Stimulated activated CD4-positive, alpha-beta T cell treated with anti-CD3 and anti-CD28 coated beads, Interleukin-12 subunit alpha, Interleukin-12 subunit beta, amount 100 ng/mL, for 4 hours (primary cell): Measurements from ENCODE around the gene PLXNB2.

Experiments
- DNase-seq: peaks from one replicate; pipeline ENCODE4 v3.0.0-alpha.2; 2020

The PLXNB2 gene

DNA sequence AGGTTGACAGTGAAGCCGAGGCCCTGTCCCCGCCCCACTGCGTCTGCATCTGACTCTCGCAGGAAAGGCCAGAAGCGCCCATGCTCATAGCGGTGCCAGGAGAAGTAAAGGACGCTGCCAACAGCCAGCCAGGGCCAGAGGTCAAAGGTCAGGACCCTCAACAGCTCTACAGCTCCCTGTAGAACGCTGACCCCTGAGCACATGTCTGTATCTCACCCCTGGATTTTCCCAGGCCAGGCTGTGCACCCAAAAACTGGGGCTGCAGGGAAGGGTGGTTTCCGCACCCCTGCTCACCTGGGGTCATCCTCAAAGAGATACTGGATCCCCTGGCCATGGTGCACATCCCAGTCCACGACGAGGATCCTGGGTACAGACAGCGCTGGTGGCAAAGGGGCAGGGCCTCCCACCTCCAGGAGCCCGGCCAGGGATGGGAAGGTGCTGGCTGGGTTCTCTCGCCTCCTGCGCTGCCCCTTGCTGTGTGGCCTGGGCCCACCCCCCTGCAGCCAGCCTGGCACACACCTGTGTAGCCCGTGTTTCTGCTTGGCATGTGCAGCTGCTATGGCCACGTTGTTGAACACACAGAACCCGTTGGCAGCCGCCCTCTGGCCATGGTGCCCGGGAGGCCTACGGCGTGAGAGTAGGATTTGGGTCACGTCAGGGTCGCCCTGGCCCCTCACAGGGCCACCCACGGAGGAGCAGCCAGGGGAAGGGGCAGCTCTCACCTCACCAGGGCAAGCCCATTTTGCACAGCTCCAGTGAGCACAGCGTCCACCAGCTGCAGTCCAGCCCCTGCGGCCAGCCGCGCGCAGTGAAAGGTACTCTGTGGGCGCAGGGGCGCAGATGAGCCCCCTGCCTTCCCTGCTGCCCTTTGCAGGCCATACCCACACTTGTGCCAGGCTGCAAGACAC, 57.9 kb downstream of the PLXNB2 start:
- no peak for DNase-seq

DNA sequence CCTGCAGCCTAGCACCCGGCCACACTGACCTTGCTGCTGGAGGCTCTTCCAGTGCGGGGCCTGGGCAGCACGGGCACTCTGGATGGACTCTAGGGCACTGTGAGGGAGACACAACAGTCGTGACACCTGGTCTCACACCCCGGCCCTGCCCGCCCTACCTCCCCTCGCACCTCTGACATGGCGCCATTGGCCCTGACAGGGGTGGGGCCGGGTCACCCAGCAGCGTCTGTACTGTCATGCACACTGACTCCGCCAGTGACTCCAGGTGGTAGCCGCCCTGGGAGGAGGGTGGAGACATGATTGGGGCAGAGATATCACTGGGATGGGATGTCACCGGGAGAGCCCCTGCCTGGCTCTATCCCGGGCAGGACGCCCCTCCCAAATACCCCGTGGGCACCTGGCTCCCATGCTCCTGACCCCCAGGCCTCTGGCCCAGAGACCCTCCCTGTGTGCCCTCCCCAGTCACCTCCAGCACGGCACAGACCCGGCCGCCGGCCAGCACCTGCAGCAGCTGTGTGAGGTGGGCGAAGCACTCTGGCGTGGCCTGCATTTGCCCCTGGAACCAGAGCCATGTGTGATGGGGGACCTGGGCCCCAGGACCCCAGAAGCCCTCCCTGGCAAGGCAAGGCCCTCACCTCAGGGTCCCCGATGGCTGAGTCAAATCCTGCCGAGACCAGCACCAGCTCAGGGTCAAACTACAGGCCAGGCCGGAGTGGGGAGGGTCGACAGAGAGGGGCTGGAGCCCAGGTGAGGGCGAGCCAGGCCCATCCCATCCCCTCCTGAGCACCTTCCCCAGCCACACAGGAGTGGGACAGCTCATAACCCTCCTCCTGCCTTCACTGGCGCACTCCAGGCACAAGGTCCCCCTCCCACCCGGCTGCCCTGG, 59.0 kb downstream of the PLXNB2 start:
- DNase-seq: no peak

DNA sequence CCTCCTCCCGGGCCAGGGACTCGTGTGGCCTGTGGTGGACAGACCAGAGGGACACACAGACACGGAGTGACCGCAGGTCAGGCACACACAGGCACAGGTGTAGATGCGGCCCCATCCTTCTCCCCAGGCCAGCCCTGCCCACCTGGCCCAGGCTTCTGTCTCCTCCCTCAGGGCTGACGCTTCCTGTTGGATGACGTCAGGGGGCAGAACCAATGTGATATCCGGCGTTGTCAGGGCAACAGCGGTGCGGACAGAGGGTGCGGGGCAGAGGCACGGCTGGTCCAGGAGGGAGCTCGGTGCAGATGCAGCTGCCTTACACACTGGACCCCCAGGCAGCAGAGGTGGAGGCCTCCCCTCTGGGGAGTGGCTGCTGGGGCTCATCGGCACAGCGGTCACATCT, 59.7 kb downstream of the PLXNB2 start:
- no peak for DNase-seq

- DNase-seq: no peak
Observed at GRCh38 chr22:50246242-50247175, 60.9 kb downstream of the PLXNB2 start.

DNA sequence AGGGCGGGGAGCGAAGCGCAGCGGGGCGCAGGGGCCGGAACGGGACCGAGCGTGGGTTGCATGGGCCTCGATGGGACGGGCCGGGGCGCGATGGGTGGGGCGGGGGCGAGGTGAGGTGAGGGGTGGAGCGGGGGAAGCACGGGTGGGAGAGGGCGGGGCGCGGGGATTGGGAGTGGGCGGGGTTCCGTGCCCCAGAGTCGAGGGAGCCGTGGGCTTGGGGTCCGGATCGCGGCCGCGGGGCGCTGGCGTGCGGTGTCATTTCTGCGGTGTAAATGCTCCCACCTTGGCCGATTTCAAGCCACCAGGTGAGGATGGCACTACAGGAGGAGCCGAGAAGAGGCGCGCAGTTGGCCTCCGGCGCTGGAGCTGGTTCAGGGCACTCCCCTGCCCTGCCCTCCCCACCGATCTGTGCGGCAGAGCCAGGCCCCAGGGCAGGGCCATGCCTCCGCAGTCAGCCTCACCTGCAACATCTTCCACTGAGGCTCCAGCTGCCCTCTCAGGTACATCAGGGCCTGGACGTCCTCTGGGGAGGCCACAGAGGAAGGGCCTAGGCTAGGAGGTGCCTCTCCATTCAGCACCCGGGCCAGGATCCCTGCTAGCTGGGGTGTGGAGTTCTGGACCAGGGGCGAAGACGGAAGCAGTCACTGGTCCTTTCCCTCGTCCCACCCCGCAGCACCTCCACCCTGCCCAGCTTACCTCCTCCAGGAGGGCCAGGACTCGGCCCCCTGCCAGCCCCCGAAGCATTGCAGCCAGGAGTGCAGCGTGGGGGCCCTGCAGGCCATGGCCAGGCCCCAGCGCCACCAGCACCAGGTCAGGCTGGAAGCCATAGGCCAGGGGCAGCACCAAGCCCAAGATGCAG, 62.0 kb downstream of the PLXNB2 start:
- DNase-seq: no peak

DNA sequence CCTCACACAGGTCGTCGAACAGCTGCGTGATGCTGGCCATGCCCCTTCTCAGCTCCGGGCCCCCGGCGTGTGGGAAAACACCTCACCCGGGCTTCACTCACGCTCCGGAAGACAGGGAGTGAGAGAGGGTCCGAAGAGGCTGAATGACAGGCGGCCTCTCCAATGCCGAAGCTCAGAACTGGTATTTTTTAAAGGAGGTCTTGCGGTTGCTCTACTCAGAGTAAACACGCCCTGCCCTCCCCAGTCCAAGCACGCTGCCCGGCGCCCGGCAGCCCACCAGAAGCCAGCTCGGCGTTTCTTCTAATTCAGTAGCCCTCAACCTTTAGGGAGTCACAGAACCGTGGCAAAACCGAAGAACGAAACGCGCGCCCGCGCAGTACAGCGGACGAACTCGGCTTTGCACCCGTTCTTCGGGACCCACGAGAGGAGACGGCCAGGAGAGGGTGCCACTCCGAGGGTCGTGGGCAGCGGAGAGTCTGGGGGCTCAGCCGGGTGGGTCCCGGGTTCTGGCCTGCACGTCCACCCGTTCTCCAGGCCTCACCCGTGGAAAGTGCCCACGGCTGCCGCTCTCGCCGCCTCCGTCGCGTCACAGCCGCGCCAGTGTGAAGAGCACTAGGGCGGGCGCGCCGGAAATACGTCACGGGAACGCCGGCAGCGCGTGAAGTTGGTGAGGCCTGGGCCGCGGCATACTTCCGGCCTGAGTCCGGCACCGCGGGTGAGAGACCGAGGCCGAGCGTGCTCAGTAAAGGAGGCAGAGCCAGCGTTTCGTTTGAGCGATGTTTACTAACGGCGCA, 62.8 kb downstream of the PLXNB2 start, which contains the start of gene TUBGCP6:
TUBGCP6 (minus strand) TSS at position 604 of the 794 bp plus-strand sequence; CDS start at position 40, 564 bp downstream.
- peak; percentile 91 for DNase-seq

DNA sequence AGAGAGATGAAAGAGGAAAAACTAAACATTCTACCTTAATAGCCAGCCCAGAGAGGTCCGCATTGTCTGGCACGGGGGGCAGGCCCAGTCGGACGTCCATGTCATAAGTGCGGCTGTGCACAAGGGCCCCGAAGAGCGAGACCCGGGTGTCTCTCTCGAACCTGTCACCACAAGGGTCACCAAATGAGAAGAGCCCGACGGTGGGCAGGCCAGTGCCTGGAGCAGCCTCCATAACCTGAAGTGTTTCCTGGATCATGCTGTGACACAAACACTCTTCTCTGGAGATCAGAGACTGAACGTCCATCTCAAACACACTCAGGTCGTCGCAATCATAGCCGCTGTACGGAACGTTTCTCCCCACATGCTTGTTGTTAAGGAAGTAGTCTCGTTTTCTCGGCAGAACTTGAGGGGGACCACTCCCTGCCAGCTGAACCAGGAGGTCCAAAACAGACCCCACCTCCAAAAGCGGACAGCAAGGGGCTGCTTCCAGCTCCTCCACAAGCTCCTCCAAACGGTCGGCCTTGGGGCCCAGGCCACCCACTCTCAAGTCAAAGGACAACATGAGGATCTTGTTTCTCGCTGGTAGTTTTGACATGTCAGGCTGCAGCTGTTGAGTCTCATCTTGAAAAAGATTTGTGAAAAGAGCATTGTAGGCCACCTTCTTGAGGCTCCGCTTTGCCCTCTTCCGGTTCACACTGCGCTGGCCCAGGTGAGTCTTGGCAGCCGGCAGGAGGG, 63.6 kb downstream of the PLXNB2 start:
- no peak for DNase-seq

DNA sequence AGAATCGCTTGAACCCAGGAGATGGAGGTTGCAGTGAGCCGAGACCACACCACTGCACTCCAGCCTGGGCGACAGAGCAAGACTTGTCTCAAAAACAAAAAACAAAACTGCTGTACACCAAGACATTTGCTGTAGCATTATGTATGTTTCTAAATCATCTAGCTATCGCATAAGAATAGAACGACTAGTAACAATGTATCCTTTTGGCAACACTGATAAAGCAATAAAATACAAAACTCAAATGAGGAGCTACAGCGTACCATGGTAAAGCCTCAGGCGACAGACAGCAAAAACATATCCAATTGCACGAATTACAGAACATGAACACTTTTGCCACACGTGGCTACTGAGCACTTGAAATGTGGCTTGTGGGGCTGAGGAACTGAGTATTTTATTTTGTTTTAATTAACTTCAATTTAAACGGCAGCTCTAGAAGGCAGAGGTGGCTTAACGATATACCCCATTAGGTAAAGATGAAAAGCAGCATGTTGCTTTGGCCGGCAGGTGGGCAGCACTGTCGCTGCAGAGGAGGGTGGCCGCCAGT, 65.0 kb downstream of the PLXNB2 start:
- DNase-seq: no peak

DNA sequence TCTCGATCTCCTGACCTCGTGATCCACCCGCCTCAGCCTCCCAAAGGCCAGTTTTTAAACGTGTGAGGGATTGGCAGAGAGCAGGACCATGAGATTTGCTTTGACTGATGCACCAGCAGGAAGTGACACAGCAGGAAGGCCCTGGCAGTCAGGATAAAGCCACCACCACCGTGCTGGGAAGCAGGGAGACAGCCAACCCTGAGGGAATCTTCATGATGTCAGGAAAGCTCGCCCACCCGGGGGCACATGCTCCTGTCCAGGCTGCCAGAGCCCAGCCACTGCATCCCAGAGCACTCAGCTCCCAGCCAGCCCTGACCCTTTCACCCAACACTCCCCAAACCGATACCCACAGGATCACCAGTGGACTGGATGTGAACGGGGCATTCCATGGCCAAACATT, 68.7 kb downstream of the PLXNB2 start:
- no peak for DNase-seq

DNA sequence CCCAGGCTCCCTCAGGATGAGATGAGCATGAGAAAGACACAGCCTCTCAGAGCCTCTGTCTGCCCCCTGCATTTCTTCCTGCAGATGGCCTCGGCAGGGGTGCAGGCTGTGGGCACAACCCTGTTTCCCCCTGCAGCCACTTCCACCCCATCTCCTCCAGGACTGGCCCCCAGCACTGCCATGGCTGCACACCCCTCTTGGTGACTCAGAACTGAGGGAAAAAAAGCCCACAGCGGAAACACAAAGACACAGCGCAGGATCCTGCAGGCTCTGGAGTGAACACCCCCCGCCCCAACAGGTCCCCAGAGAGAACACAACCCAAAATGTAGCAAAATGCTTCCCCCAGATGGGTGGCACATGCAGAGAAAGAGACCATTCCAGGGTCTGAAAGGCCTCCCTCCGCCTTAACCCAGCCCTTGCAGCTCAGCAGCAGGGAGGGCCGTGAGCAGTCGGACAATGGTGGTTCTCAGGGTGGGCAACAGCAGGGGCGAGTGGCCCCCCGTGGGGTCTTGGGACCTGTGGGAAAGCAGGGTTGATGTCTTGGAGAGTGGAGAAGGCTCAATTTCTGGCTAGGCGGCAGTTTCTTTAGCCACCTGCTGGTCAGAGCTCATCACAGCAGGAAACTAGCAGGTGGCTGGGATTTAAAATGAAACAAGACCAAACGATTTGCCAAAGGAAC, 70.6 kb downstream of the PLXNB2 start:
- DNase-seq: no peak

DNA sequence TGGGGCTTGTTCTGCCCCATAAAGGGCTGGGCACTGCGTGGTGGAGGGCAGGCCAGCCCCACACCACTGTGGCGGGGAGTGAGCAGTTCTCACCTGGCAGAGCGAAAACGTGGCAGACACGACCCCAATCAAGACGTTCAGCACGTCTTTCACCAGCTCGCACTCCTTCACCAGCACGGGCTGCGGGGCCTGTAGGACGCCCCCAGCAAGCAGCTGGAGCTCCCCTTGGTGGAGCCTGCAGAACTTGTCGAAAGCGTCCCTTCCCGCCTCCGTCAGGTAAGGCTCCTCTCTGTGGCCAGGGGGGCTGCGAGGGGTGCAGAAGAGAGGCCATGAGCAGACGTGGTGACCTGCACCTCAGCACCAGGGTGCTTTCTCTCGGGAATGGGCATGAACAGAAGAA, 74.2 kb downstream of the PLXNB2 start:
- no peak for DNase-seq

DNA sequence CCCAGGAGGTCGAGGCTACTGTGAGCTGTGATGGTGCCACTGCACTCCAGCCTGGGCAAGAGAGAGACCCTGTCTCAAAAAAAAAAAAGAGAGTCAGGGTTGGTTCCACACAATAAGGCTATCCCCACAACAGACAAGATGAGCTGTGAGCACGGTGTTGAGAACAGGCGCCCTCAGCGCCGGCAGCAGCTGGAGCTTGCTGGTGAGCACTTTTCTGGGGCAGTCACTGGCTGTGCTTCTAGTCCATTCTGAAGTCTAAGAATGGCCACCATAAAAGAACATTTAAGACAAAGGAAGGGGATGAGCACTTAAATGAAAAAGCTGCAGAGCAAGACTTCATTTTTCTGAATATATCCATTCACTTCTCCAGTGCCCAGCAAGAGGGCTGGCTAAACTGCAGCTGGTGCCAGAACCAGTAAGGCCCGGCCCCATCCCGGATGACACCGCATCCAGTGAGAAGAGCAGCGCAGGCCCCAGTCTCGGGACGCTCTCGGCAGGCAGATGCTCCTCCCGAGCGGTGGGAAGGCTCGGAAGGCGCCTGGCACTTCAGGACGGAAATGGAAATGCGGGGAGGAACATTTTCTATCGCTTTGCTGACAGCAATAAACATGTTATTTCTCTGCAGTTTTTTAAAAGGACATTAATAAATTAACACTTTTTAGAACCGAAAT, 74.8 kb downstream of the PLXNB2 start:
- DNase-seq: no peak

GRCh38 chr22:50229370-50229769, 78.1 kb downstream of the PLXNB2 start:
- no peak for DNase-seq

- no peak for DNase-seq
Observed at GRCh38 chr22:50228366-50228765, 79.1 kb downstream of the PLXNB2 start.

DNA sequence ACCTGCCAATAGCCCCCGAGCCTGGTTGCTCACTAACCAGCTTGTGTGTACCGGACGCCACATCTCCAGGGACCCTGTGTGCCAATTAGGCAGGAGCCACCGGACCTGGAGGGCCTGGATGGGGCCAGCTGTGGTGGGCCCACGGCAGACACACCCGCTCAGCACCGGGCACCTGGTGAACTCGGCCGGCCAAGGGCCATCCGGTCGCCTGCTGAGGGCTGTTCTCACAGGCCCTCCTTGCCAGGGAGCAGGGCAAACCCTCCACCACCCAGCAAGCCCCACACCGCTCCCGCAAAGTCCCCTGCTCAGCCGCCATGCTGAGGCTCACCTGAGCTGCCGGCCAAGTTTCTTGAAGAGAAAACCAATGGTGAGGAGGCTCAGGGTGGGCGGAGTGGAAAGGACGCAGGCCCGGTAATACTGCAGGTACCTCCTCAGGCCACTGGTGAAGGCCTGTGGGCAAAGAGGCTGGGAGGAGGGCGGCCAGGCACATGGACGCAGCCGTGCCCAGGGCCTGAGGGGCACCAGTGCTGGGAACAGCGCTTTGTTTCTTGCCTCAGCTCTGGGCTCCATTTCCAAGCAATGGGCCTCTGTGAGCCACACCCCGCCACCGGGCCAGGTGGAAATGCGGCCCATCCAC, 79.7 kb downstream of the PLXNB2 start:
- no peak for DNase-seq

- no peak for DNase-seq
Observed at GRCh38 chr22:50226875-50227165, 80.6 kb downstream of the PLXNB2 start.

DNA sequence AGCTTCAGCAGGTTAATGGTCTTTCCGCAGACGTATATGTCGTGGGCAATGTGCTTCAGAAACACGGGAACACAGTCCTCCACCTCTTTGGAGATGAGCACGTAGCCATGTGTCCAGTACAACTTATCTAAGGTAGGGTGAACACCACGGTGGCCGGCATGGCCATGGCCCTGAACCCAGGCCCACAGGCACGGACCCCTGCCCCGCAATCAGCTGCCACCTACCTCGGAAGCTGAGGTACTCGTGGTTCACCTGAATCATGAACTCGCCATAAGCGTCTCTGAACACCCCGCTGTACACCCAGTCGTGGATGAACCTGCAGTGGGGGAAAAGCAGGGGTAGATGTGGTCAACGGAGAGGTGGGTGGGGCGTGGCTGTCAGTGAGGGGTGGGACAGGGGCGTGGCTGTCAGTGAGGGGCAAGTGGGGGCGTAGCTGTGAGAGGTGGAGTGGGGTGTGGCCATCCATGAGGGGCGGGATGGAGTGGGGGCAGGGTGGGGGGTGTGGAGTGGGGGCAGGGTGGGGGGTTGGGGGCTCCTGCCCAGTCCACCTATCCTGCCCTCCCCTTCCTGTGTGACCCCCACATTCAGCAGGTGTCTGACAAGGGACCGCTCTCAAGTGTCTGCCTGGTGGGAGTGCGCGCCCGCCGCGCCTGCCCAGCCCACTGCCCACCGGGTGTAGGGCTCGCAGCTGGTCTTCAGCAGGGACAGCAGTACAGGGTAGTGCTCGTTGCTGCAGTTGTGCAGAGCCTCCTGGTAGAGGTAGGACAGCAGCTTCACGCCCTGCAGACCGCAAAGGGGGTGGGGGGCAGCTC, 81.2 kb downstream of the PLXNB2 start:
- DNase-seq: no peak
